Measurements from ENCODE around the gene PDLIM1.

DNA sequence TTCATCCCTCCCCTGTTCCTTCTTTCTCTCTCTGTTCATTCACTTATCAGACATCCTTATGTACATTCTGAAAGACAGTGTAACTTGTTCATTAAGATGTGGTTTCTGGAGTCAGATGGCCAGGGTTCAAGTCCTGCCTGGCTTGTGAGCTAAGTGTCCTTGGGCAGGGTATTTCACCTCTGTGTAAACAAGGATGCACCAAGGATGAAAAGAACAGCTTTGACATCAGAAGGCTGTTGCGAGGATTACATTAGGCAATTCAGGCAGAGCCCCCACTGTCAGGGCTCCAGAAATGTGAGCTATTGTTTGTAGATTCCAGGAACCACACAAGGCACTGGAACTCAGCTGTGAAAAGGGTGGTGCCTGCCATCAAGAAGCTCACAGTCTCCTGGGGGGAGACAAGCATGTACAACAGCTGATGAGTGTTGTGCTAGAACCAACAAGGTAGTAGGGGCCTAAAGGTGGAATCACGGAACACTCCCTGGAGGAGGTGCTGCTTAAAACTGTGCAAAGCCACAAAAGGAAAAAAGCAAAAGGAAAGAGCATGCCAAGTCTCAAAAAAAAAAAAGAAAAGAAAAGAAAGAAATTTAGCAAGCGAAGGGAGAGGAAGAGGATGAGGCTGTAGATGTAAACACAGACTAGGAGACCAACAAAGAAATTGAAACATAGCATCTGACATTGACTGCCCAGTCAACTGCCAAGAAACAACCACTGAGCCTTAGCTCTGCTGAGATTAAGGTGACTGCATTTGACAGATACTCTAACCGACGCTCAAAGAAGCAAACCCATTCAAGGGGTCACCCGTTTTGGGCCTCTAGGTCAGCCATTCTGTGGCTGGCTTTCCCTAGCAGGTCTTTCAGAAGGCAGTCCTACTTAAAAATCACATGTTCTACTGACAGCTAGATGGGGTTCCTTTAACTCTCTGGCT is 12.5 kb downstream of the PDLIM1 start:
- TF ChIP-seq CTCF (optimal IDR thresholded peaks at IDR 0.05 in 1 of 3, IDR thresholded peaks at IDR 0.05 in 1 of 3, conservative IDR thresholded peaks at IDR 0.05 in 1 of 3; ENCODE audit: extremely low read depth in 1 of 3, insufficient read depth in 2 of 3, low read length in 3 of 3) (no peak), EZH2 (IDR thresholded peaks at IDR 0.05; ENCODE audit: low read length) (no peak)

All from keratinocyte (primary cell).